ENCODE results near the gene CLIC4. TPM values are rescaled to one million over a fixed set of nuclear protein-coding genes. Genes with fewer than 3 reads are reported as not detected.

CLIC4 gene
- total RNA-seq, 4 donors from 2014 or later: 53.0 to 151 (median 95.3) TPM

- 61 to 62% methylated on average over 3 of the region's 3 CpGs for WGBS, 2 donors
- no peaks in the 10 kb centered on the region for H3K27me3 ChIP-seq
- H3K4me1 ChIP-seq: peaks cover 0 to 8% of the 10 kb centered on the region in 2 donors
- H3K4me3 ChIP-seq (replicated peaks in 1 of 3): no peak overlapping the region
- no peaks in the 10 kb centered on the region for H3K36me3 ChIP-seq
- TF ChIP-seq CTCF (IDR thresholded peaks at IDR 0.05) (peak; percentile 49 to 88 (median 70)), POLR2A (IDR thresholded peaks at IDR 0.05) (no peak)
- DNase-seq: no peak
- no peak overlapping the region for H3K27ac ChIP-seq
- no peaks in the 10 kb centered on the region for H3K9me3 ChIP-seq
- intact Hi-C loops (cut with DNase I): no loop called here
These were observed 85.5 kb downstream of the CLIC4 start for GRCh38 chr1:24830680-24831272.

DNA sequence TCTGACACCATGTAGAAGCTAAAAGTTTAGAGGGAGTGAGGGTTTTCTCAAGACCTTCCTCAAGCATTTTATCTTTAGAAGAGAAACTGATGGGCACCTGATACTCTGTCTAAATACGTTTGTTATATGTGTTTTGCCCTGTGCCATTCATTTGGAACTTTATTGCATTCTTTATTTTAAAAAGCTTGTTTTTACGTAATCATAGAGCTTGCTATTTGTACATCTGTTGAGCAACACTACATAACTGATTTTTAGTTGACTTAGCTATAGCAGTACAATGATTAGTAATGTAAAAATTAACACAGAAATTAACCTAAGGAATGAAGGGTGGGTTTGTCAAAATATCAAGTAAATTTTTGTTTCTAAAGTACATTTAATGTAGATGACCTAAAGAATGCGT is 96.3 kb downstream of the CLIC4 start:
- Histone ChIP-seq H3K27ac (no peak overlapping the region), H3K4me1 (no peaks in the 10 kb centered on the region), H3K9me3 (no peaks in the 10 kb centered on the region), H3K27me3 (no peaks in the 10 kb centered on the region), H3K4me3 (replicated peaks in 1 of 3) (no peak overlapping the region), H3K36me3 (no peaks in the 10 kb centered on the region)
- TF ChIP-seq POLR2A (IDR thresholded peaks at IDR 0.05) (no peak), CTCF (IDR thresholded peaks at IDR 0.05) (no peak)
- DNase-seq: no peak
- intact Hi-C loops (cut with DNase I): no loop called here
- WGBS, 2 donors: 90 to 96% methylated on average over 3 of the region's 3 CpGs

DNA sequence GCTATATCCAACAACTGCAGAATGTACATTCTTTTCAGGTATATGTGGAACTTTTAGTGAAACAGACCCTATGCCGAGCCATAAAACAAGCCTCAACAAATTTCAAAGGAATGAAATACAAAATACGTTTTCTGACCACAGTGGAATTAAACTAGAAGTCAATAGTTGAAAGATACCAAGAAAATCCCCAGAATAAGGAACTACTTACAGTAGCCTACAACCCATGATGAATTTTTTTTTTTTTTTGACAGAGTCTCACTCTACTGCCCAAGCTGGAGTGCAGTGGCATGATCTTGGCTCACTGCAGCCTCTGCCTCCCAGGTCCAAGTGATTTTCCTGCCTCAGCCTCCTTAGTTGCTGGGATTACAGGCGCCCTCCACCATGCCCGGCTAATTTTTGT is 101.4 kb downstream of the CLIC4 start:
- WGBS, 2 donors: 91 to 94% methylated on average over 4 of the region's 4 CpGs
- intact Hi-C loops (cut with DNase I): no loop called here
- TF ChIP-seq POLR2A (IDR thresholded peaks at IDR 0.05) (no peak), CTCF (IDR thresholded peaks at IDR 0.05) (no peak)

DNA sequence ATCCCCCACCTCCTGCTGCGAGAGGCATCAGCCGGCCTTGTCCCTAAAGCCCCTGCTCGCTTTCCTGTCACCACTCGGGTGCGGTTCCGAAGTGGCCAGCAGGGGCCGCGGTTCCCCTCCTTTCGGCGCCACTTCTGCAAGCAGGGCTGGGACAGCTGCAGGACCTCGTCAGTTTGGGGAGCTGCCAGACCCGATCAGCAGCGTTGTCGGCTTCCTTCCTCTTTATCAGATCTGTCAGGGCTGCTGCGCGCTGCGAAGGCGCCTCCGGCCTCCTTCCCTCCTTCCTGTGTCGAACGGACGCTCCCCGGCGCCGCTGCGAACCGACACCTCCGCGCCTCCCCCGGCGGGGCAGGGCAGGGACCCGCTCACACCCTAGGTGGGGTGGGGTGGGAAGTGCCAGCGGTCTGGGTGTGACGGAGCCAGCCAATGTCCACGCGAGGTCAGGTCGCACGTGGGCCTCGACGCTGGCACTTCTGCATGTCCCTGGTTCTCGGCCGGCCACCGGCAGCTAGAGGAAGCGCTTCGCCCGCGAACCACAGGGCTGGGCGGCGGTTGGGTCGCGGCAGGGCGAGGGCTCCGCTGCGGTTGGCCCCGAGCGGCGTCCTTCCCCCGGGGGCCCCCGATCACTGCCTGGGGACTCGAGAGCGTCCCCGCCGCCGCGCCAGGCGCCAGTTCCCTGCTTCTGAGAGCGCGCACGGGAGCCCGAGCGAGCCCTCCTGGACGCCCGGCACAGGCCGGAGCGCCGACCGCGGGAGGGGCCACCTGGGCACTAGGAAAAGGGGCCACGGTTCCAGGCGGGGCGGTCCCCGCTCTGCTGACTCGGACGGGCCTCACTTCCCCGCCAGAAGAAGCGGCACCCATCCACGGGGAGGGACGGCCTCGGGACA is 103.0 kb downstream of the CLIC4 start:
- DNase-seq: peak; percentile 90 to 92
- peak; percentile 89 to 96 (median 92) for TF ChIP-seq CTCF (IDR thresholded peaks at IDR 0.05)
- peak in 1 of 2 donors; percentile 37 for TF ChIP-seq POLR2A (IDR thresholded peaks at IDR 0.05)
- H3K9me3 ChIP-seq: no peaks in the 10 kb centered on the region
- no peaks in the 10 kb centered on the region for H3K27me3 ChIP-seq
- peaks cover 7 to 9% of the 10 kb centered on the region in 2 donors for H3K4me1 ChIP-seq
- no peaks in the 10 kb centered on the region for H3K36me3 ChIP-seq
- H3K4me3 ChIP-seq (replicated peaks in 1 of 3): peak overlapping the region in 2 of 3 donors; percentile 21 to 44
- WGBS, 2 donors: 2% methylated on average over 19 to 28 of the region's 89 CpGs
- peak overlapping the region in 2 of 3 donors; percentile 37 to 40 for H3K27ac ChIP-seq
- intact Hi-C loops (cut with DNase I): no loop called here

More for the DNA sequence above, 101.4 kb downstream of the CLIC4 start:
- Histone ChIP-seq H3K9me3 (no peaks in the 10 kb centered on the region), H3K4me1 (peaks cover 7 to 9% of the 10 kb centered on the region in 2 donors), H3K27me3 (no peaks in the 10 kb centered on the region), H3K27ac (no peak overlapping the region), H3K36me3 (no peaks in the 10 kb centered on the region), H3K4me3 (replicated peaks in 1 of 3) (no peak overlapping the region)
- no peak for DNase-seq
